ENCODE data around the gene CYS1.

Gene CYS1

GRCh38 chr2:10028407-10028987 is 51.7 kb downstream of the CYS1 start:
- Histone ChIP-seq H3K27me3 (no peaks in the 10 kb centered on the region), H3K9me3 (no peaks in the 10 kb centered on the region), H3K4me3 (ENCODE audit: low read depth, low read length) (no peak overlapping the region), H3K36me3 (no peaks in the 10 kb centered on the region), H3K4me1 (no peaks in the 10 kb centered on the region)
- no peak for DNase-seq
- TF ChIP-seq CTCF (IDR thresholded peaks at IDR 0.05; ENCODE audit: low read depth, low read length): no peak

- Histone ChIP-seq H3K4me1 (no peaks in the 10 kb centered on the region), H3K4me3 (ENCODE audit: low read depth, low read length) (no peak overlapping the region), H3K36me3 (no peaks in the 10 kb centered on the region), H3K27me3 (no peaks in the 10 kb centered on the region), H3K9me3 (no peaks in the 10 kb centered on the region)
- no peak for TF ChIP-seq CTCF (IDR thresholded peaks at IDR 0.05; ENCODE audit: low read depth, low read length)
- no peak for DNase-seq
Measured at GRCh38 chr2:10027660-10028330, 52.4 kb downstream of the CYS1 start.

GRCh38 chr2:10026940-10027569 is 53.2 kb downstream of the CYS1 start:
- Histone ChIP-seq H3K36me3 (no peaks in the 10 kb centered on the region), H3K4me1 (no peaks in the 10 kb centered on the region), H3K4me3 (ENCODE audit: low read depth, low read length) (no peak overlapping the region), H3K9me3 (no peaks in the 10 kb centered on the region), H3K27me3 (no peaks in the 10 kb centered on the region)
- TF ChIP-seq CTCF (IDR thresholded peaks at IDR 0.05; ENCODE audit: low read depth, low read length): no peak
- DNase-seq: no peak

GRCh38 chr2:10022966-10023662 is 57.1 kb downstream of the CYS1 start:
- TF ChIP-seq CTCF (IDR thresholded peaks at IDR 0.05; ENCODE audit: low read depth, low read length): no peak
- Histone ChIP-seq H3K27me3 (no peaks in the 10 kb centered on the region), H3K36me3 (no peaks in the 10 kb centered on the region), H3K4me1 (no peaks in the 10 kb centered on the region), H3K9me3 (no peaks in the 10 kb centered on the region), H3K4me3 (ENCODE audit: low read depth, low read length) (no peak overlapping the region)
- no peak for DNase-seq

- Histone ChIP-seq H3K27me3 (no peaks in the 10 kb centered on the region), H3K9me3 (no peaks in the 10 kb centered on the region), H3K36me3 (no peaks in the 10 kb centered on the region), H3K4me1 (no peaks in the 10 kb centered on the region), H3K4me3 (ENCODE audit: low read depth, low read length) (no peak overlapping the region)
- DNase-seq: no peak
- no peak for TF ChIP-seq CTCF (IDR thresholded peaks at IDR 0.05; ENCODE audit: low read depth, low read length)
Measured at GRCh38 chr2:10022445-10022844, 57.8 kb downstream of the CYS1 start.

Measured in BE2C (cell line).